HepG2 (cell line): ENCODE measurements around the gene C11orf54. TPM values are rescaled to one million over a fixed set of nuclear protein-coding genes. Genes with fewer than 3 reads are reported as not detected.

ENCODE experiments used
- AKAP8 ChIP-seq: sonication (generic); formaldehyde crosslinking; IDR thresholded peaks from 2 replicates; pipeline ENCODE4 v1.5.1; 2020; ENCODE audit warnings: mild to moderate bottlenecking, missing genetic modification reagents
- CHD2 ChIP-seq: IDR thresholded peaks from 2 replicates; pipeline ENCODE4 v1.6.1; 2011; ENCODE audit warnings: low read depth, low read length, improper control_type of control experiment
- DR1 ChIP-seq: sonication (generic); formaldehyde crosslinking; IDR thresholded peaks from 2 replicates; pipeline ENCODE4 v1.8.0; 2021; ENCODE audit warnings: mild to moderate bottlenecking, missing genetic modification reagents, inconsistent platforms
- EED ChIP-seq: sonication (generic); formaldehyde crosslinking; IDR thresholded peaks from 2 replicates; pipeline ENCODE4 v1.5.0; 2020; ENCODE audit warnings: mild to moderate bottlenecking, missing genetic modification reagents
- GMEB1 ChIP-seq: sonication (generic); formaldehyde crosslinking; IDR thresholded peaks from 2 replicates; pipeline ENCODE4 v1.5.1; 2020; ENCODE audit warnings: missing genetic modification reagents, mild to moderate bottlenecking, borderline replicate concordance
- HOXD1 ChIP-seq: sonication (generic); formaldehyde crosslinking; IDR thresholded peaks from 2 replicates; pipeline ENCODE4 v1.5.0; 2020; ENCODE audit warnings: missing genetic modification reagents
- IRF9 ChIP-seq: sonication (generic); formaldehyde crosslinking; IDR thresholded peaks from 2 replicates; pipeline ENCODE4 v1.8.0; 2022; ENCODE audit warnings: missing genetic modification reagents, mild to moderate bottlenecking, borderline replicate concordance
- KDM4B ChIP-seq: sonication (generic); formaldehyde crosslinking; IDR thresholded peaks from 2 replicates; pipeline ENCODE4 v1.4.0; 2020; ENCODE audit warnings: missing genetic modification reagents
- PAF1 ChIP-seq: IDR thresholded peaks from 2 replicates; pipeline ENCODE4 v1.6.1; 2016; ENCODE audit warnings: missing genetic modification reagents, missing compliant biosample characterization
- POGK ChIP-seq: sonication (generic); formaldehyde crosslinking; conservative IDR thresholded peaks from 2 replicates; pipeline ENCODE4 v1.8.0; 2022; ENCODE audit warnings: mild to moderate bottlenecking, moderate library complexity, missing genetic modification reagents
- RAD51 ChIP-seq: fragments of 450-650 bp; IDR thresholded peaks from 2 replicates; pipeline ENCODE4 v1.6.1; 2016; ENCODE audit warnings: borderline replicate concordance
- SATB2 ChIP-seq: sonication (generic); formaldehyde crosslinking; IDR thresholded peaks from 2 replicates; pipeline ENCODE4 v1.5.0; 2020; ENCODE audit warnings: missing genetic modification reagents
- SYNCRIP ChIP-seq: fragments of 200-400 bp; formaldehyde crosslinking; IDR thresholded peaks from 2 replicates; pipeline ENCODE4 v1.6.1; 2018; ENCODE audit warnings: mild to moderate bottlenecking, low read depth, low read length; ENCODE audit not compliant: insufficient read depth
- TBP ChIP-seq: sonication (generic); formaldehyde crosslinking; IDR thresholded peaks from 2 replicates; pipeline ENCODE4 v1.5.0; 2020; ENCODE audit warnings: missing genetic modification reagents
- TEAD2 ChIP-seq: sonication (generic); formaldehyde crosslinking; IDR thresholded peaks from 2 replicates; pipeline ENCODE4 v1.9.0; 2021; ENCODE audit warnings: missing genetic modification reagents
- ZFP90 ChIP-seq: sonication (generic); formaldehyde crosslinking; IDR thresholded peaks from 2 replicates; pipeline ENCODE4 v1.8.0; 2022; ENCODE audit warnings: missing genetic modification reagents, mild to moderate bottlenecking, inconsistent platforms, borderline replicate concordance
- ZNF253 ChIP-seq: sonication (generic); formaldehyde crosslinking; IDR thresholded peaks from 2 replicates; pipeline ENCODE4 v1.8.0; 2022; ENCODE audit warnings: mild to moderate bottlenecking, missing genetic modification reagents, borderline replicate concordance
- ZNF530 ChIP-seq: sonication (generic); formaldehyde crosslinking; IDR thresholded peaks from 2 replicates; pipeline ENCODE4 v1.5.0; 2020; ENCODE audit warnings: low read depth, mild to moderate bottlenecking, missing genetic modification reagents
- ZNF543 ChIP-seq: sonication (generic); formaldehyde crosslinking; IDR thresholded peaks from 2 replicates; pipeline ENCODE4 v1.4.0; 2020; ENCODE audit warnings: mild to moderate bottlenecking, missing genetic modification reagents
- ZNF547 ChIP-seq: sonication (generic); formaldehyde crosslinking; IDR thresholded peaks from 2 replicates; pipeline ENCODE4 v1.5.1; 2020; ENCODE audit warnings: mild to moderate bottlenecking, missing genetic modification reagents
- ZNF550 ChIP-seq: sonication (generic); formaldehyde crosslinking; IDR thresholded peaks from 2 replicates; pipeline ENCODE4 v1.4.0; 2020; ENCODE audit warnings: mild to moderate bottlenecking, missing genetic modification reagents, borderline replicate concordance
- ZNF567 ChIP-seq: sonication (generic); formaldehyde crosslinking; IDR thresholded peaks from 2 replicates; pipeline ENCODE4 v1.8.1; 2023; ENCODE audit warnings: mild to moderate bottlenecking, missing genetic modification reagents, borderline replicate concordance
- ZNF574 ChIP-seq: sonication (generic); formaldehyde crosslinking; IDR thresholded peaks from 2 replicates; pipeline ENCODE4 v1.4.0; 2020; ENCODE audit warnings: missing genetic modification reagents
- ZNF577 ChIP-seq: sonication (generic); formaldehyde crosslinking; IDR thresholded peaks from 2 replicates; pipeline ENCODE4 v1.4.0; 2020; ENCODE audit warnings: mild to moderate bottlenecking, low read depth, missing genetic modification reagents, borderline replicate concordance
- ZNF720 ChIP-seq: sonication (generic); formaldehyde crosslinking; IDR thresholded peaks from 2 replicates; pipeline ENCODE4 v1.4.0; 2020; ENCODE audit warnings: missing genetic modification reagents
- polyA plus RNA-seq, 8 experiments: library from polyadenylated mRNA; depleted of rRNA in 3 of 8; stranded (reverse) in 7 of 8; unstranded in 1 of 8; fragments of >200 nt; fragmentation: Illumina TruSeq in 4 of 8; extraction: Trizol in 4 of 8; gene quantifications; 2 replicates each; pipeline versions ENCODE4 v1.2.1 to v1.2.3, GENCODE V29; 2011 to 2016; ENCODE audit warnings: low read depth in 4 of 8, missing spikeins in 1 of 8, mixed read lengths in 1 of 8; ENCODE audit not compliant: insufficient read depth in 1 of 8
- total RNA-seq, 5 experiments: library from RNA; depleted of rRNA; stranded (reverse); fragments of >200 nt; fragmentation: Illumina TruSeq; extraction: Trizol; gene quantifications; 2 replicates each; pipeline ENCODE4 v1.2.3, GENCODE V29; 2016; ENCODE audit warnings: low read depth in 1 of 5

The C11orf54 gene
- total and polyA plus RNA-seq, 2 of the 13 experiments (the other 11 are each of a cell fraction or from before 2014, with no cell fraction given), result 42.7 to 50.1 TPM

- TF ChIP-seq ZNF574 (CRISPR knock-in tag) (peak; percentile 72), CHD2 (no peak), POGK (CRISPR knock-in tag) (0 out of 2 replicates have a peak, but pooled peaks have one; percentile 18), ZNF577 (no peak), EED (CRISPR knock-in tag) (no peak), SATB2 (CRISPR knock-in tag) (0 out of 2 replicates have a peak, but pooled peaks have one; percentile 57), IRF9 (peak; percentile 60; the same call in 1 of the 2 replicates), ZNF253 (CRISPR knock-in tag) (peak; percentile 82; the same call in 1 of the 2 replicates), ZNF547 (CRISPR knock-in tag) (0 out of 2 replicates have a peak, but pooled peaks have one; percentile 33), TEAD2 (CRISPR knock-in tag) (no peak), DR1 (no peak), ZFP90 (peak; percentile 60; the same call in 1 of the 2 replicates), AKAP8 (no peak), KDM4B (CRISPR knock-in tag) (no peak), HOXD1 (CRISPR knock-in tag) (no peak), ZNF530 (CRISPR knock-in tag) (no peak), RAD51 (no peak), ZNF543 (peak; percentile 82; the same call in 1 of the 2 replicates), PAF1 (no peak), TBP (CRISPR knock-in tag) (no peak), ZNF567 (no peak), ZNF720 (CRISPR knock-in tag) (no peak), SYNCRIP (no peak), GMEB1 (CRISPR knock-in tag) (peak; percentile 32; the same call in 1 of the 2 replicates), ZNF550 (CRISPR knock-in tag) (no peak)
These were observed 31.6 kb downstream of the C11orf54 start (continued) for GRCh38 chr11:93773045-93773477.
